ENCODE data around the gene DCPS.

DNA sequence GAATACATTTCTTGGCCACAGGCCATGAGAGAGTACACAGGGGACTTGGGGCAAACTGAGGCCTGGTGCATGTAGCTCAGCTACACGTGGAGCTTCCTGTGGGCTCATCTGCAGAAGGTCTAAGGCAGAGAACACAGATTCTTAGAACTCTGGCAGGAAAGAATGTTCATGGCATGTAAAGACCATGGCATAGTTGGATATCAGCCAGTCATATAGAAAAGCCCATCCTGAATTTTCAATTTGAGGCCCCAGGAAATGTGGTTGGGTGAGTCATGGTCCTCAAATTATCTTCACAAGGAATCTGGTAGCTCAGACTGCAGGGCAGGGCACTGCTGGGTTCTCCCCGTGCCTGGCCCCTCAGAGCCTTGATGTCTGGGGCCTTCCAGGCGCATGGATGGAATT lies 37.9 kb downstream of the DCPS start:
- TF ChIP-seq EZH2 (IDR thresholded peaks at IDR 0.05; ENCODE audit: borderline replicate concordance, low read depth, low read length, poor library complexity, severe bottlenecking) (no peak), CTCF (conservative IDR thresholded peaks at IDR 0.05; ENCODE audit: low read depth, low read length) (no peak)
